Neural progenitor cell (in vitro differentiated cells): ENCODE measurements around the gene HCST. TPM values are rescaled to one million over a fixed set of nuclear protein-coding genes. Genes with fewer than 3 reads are reported as not detected.
"Not testable (repeated sequence)": the region's sequence is repeated elsewhere in the genome, so short reads cannot be mapped to it uniquely, and the experiment has no call there.

Source experiments
- DNase-seq: peaks from one replicate; pipeline ENCODE4 v3.0.0-alpha.2; 2016; ENCODE audit warnings: low spot score
- H2AFZ ChIP-seq: fragments of 200-600 bp; sonication (generic); replicated peaks from 2 replicates; pipeline ENCODE4 v1.6.1; 2016; ENCODE audit warnings: antibody characterized with exemption
- H3F3A ChIP-seq: fragments of 200-600 bp; sonication (generic); 2 replicates; pipeline ENCODE4 v1.6.1; 2016; ENCODE audit warnings: antibody characterized with exemption, low read depth
- H3K27ac ChIP-seq: fragments of 200-600 bp; sonication (generic); 2 replicates; pipeline ENCODE4 v1.5.1; 2016; ENCODE audit warnings: mild to moderate bottlenecking
- H3K27me3 ChIP-seq: fragments of 200-600 bp; sonication (generic); 2 replicates; pipeline ENCODE4 v1.6.1; 2016; ENCODE audit warnings: mild to moderate bottlenecking, moderate library complexity
- H3K36me3 ChIP-seq: fragments of 200-600 bp; sonication (generic); 2 replicates; pipeline ENCODE4 v1.5.1; 2016
- H3K4me1 ChIP-seq: fragments of 200-600 bp; sonication (generic); 2 replicates; pipeline ENCODE4 v1.6.1; 2016; ENCODE audit warnings: mixed run types
- H3K4me2 ChIP-seq: fragments of 200-600 bp; sonication (generic); 2 replicates; pipeline ENCODE4 v1.6.1; 2016
- H3K4me3 ChIP-seq: fragments of 200-600 bp; sonication (generic); 2 replicates; pipeline ENCODE4 v1.5.1; 2016
- H3K79me2 ChIP-seq: fragments of 200-600 bp; sonication (generic); 2 replicates; pipeline ENCODE4 v1.6.1; 2016; ENCODE audit warnings: low read depth
- H3K9ac ChIP-seq: fragments of 200-600 bp; sonication (generic); 2 replicates; pipeline ENCODE4 v1.6.1; 2016
- H3K9me3 ChIP-seq: fragments of 200-600 bp; sonication (generic); 2 replicates; pipeline ENCODE4 v1.5.1; 2016; ENCODE audit warnings: low read depth
- H4K20me1 ChIP-seq: fragments of 200-600 bp; sonication (generic); 2 replicates; pipeline ENCODE4 v1.6.1; 2016; ENCODE audit warnings: low read depth
- H3K27ac Mint-ChIP-seq: 3 replicates; pipeline ENCODE4 v1.8.0; 2021; ENCODE audit warnings: mixed read lengths
- H3K27me3 Mint-ChIP-seq: 2 replicates; pipeline ENCODE4 v1.8.0; 2022; ENCODE audit warnings: low read depth, mild to moderate bottlenecking, inconsistent platforms, moderate library complexity, mixed read lengths; ENCODE audit not compliant: insufficient read depth
- H3K36me3 Mint-ChIP-seq: 3 replicates; pipeline ENCODE4 v1.8.0; 2021; ENCODE audit warnings: mixed read lengths
- H3K4me1 Mint-ChIP-seq: 3 replicates; pipeline ENCODE4 v1.8.0; 2021; ENCODE audit warnings: mixed read lengths
- H3K4me3 Mint-ChIP-seq: 3 replicates; pipeline ENCODE4 v1.8.0; 2021; ENCODE audit warnings: mild to moderate bottlenecking, moderate library complexity, mixed read lengths
- H3K9me3 Mint-ChIP-seq: 3 replicates; pipeline ENCODE4 v1.8.0; 2020; ENCODE audit warnings: mixed read lengths
- EZH2 ChIP-seq: fragments of 200-600 bp; sonication (generic); IDR thresholded peaks from 2 replicates; pipeline ENCODE4 v1.6.1; 2017; ENCODE audit warnings: antibody characterized with exemption, mild to moderate bottlenecking, moderate library complexity
- EZH2phosphoT487 ChIP-seq: fragments of 200-600 bp; sonication (generic); IDR thresholded peaks from 2 replicates; pipeline ENCODE4 v1.6.1; 2017; ENCODE audit warnings: antibody characterized with exemption
- total RNA-seq: library from RNA; depleted of rRNA; stranded (reverse); fragments of >200 nt; gene quantifications from 2 replicates; pipeline ENCODE4 v1.2.3, GENCODE V29; 2015; ENCODE audit warnings: low replicate concordance
- TF ChIP-seq, protein P1 (sequence below): fragments of 200-600 bp; sonication (generic); IDR thresholded peaks from 2 replicates; pipeline ENCODE4 v1.5.1; 2017; ENCODE audit warnings: antibody characterized with exemption, mild to moderate bottlenecking

Gene HCST
- total RNA-seq, 1 donor from 2014 or later, result not detected

DNA sequence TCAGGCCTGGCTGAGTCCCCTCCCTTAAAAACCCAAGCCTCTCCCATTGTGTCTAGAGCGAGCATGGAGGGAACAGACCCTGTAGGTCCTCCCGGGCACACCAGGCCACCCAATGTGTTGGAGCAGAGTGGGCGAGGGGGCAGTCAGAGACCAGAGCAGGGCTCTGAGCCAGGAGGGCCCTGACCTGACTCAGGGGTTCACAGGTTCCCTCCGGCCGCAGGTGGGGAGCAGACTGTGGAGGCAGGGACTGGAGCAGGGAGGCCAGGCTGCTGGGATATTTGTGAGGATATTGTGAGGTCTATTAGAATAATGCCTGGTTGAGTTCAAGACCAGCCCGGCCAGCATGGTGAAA lies 7.3 kb downstream of the HCST start:
- Histone ChIP-seq H3K9me3 (no peaks in the 10 kb centered on the region), H3K4me2 (no peak overlapping the region), H3K27me3 (no peaks in the 10 kb centered on the region), H2AFZ (peak overlapping the region; percentile 77), H3K79me2 (no peaks in the 10 kb centered on the region), H3K9ac (no peak overlapping the region), H3K27ac (no peak overlapping the region), H3F3A (no peaks in the 10 kb centered on the region), H3K4me3 (no peak overlapping the region), H4K20me1 (no peaks in the 10 kb centered on the region), H3K36me3 (no peaks in the 10 kb centered on the region), H3K4me1 (peaks cover 6% of the 10 kb centered on the region)
- TF ChIP-seq EZH2phosphoT487, result no peak
- TF ChIP-seq, protein P1, sequence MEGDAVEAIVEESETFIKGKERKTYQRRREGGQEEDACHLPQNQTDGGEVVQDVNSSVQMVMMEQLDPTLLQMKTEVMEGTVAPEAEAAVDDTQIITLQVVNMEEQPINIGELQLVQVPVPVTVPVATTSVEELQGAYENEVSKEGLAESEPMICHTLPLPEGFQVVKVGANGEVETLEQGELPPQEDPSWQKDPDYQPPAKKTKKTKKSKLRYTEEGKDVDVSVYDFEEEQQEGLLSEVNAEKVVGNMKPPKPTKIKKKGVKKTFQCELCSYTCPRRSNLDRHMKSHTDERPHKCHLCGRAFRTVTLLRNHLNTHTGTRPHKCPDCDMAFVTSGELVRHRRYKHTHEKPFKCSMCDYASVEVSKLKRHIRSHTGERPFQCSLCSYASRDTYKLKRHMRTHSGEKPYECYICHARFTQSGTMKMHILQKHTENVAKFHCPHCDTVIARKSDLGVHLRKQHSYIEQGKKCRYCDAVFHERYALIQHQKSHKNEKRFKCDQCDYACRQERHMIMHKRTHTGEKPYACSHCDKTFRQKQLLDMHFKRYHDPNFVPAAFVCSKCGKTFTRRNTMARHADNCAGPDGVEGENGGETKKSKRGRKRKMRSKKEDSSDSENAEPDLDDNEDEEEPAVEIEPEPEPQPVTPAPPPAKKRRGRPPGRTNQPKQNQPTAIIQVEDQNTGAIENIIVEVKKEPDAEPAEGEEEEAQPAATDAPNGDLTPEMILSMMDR, result no peak
- TF ChIP-seq EZH2, result no peak
- H3K27me3 Mint-ChIP-seq, result peaks cover 15% of the 10 kb centered on the region
- H3K27ac Mint-ChIP-seq, result no peak overlapping the region
- H3K9me3 Mint-ChIP-seq, result no peaks in the 10 kb centered on the region
- H3K36me3 Mint-ChIP-seq, result no peaks in the 10 kb centered on the region
- peaks cover 21% of the 10 kb centered on the region for H3K4me1 Mint-ChIP-seq
- no peak overlapping the region for H3K4me3 Mint-ChIP-seq
- no peak for DNase-seq

DNA sequence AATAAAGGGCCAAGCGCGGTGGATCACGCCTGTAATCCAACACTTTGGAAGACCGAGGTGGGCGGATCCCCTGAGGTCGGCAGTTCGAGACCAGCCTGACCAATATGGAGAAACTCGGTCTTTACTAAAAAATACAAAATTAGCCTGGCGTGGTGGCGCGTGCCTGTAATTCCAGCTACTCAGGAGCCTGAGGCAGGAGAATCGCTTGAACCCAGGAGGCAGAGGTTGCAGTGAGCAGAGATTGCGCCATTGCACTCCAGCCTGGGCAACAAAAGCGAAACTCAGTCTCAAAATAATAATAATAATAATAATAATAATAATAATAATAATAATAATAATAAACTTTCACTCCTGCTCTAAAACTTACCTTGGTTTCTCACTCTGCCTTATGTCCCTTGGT lies 8.0 kb downstream of the HCST start:
- not testable (repeated sequence) for H3K9ac ChIP-seq, H3K9me3 ChIP-seq, H3K9me3 Mint-ChIP-seq, H3K36me3 Mint-ChIP-seq, H3K4me3 ChIP-seq, H3K36me3 ChIP-seq, H3K27ac Mint-ChIP-seq, H3K4me2 ChIP-seq, H3K27ac ChIP-seq, H2AFZ ChIP-seq, H3K4me3 Mint-ChIP-seq, H3K27me3 ChIP-seq, H3K79me2 ChIP-seq, DNase-seq, H4K20me1 ChIP-seq, H3F3A ChIP-seq, H3K4me1 ChIP-seq
- Mint-ChIP-seq H3K4me1 (peaks cover 16% of the 10 kb centered on the region), H3K27me3 (peaks cover 15% of the 10 kb centered on the region)

DNA sequence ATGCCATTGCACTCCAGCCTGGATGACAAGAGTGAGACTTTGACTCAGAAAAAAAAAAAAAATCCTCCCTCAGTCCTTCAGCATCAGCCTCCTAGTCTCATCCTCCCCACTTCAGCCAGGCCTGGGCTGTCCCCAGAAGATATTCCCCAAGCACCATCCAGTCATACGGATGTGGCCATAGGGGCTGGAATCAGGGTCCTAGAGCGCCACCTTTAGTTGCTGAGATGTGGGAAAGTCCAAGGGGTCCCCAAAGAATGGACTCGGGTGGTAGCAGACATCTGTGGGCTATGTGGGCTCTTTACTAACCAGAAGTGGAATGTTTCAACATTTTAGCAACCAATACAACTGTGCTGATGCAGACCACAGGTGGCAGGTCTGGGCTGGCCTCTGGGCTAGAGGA lies 8.8 kb downstream of the HCST start:
- H3F3A ChIP-seq, result no peaks in the 10 kb centered on the region
- no peaks in the 10 kb centered on the region for H4K20me1 ChIP-seq
- no peak overlapping the region for H3K4me3 ChIP-seq
- H3K4me1 ChIP-seq, result peaks cover 6% of the 10 kb centered on the region
- Mint-ChIP-seq H3K36me3 (no peaks in the 10 kb centered on the region), H3K9me3 (no peaks in the 10 kb centered on the region), H3K4me1 (peaks cover 16% of the 10 kb centered on the region), H3K4me3 (no peak overlapping the region), H3K27me3 (peaks cover 15% of the 10 kb centered on the region), H3K27ac (no peak overlapping the region)
- peak; percentile 55 for DNase-seq
- H3K4me2 ChIP-seq, result no peak overlapping the region
- no peaks in the 10 kb centered on the region for H3K27me3 ChIP-seq
- TF ChIP-seq, protein P1, result peak; percentile 47
- TF ChIP-seq EZH2 (no peak), EZH2phosphoT487 (no peak)
- no peak overlapping the region for H3K9ac ChIP-seq
- no peaks in the 10 kb centered on the region for H3K79me2 ChIP-seq
- H3K27ac ChIP-seq, result no peak overlapping the region
- H2AFZ ChIP-seq, result no peak overlapping the region
- no peaks in the 10 kb centered on the region for H3K36me3 ChIP-seq
- H3K9me3 ChIP-seq, result no peaks in the 10 kb centered on the region

DNA sequence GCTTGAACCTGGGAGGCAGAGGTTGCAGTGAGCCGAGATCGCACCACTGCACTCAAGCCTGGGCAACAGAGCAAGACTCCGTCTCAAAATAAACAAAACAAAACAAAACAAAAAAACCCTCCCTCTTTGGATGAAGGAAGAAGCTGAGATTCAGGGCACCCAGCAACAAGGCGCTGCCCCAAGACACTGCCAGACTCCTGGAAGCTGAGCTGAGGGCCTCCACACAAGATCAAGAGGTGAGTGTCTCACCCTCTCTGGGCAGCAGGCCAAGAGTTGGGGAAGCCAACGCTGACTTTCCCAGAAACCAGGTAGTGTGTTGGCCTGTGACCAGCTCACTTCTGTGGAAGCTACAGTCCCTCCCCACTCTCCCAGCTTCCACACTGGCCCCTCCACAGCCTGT lies 9.5 kb downstream of the HCST start:
- TF ChIP-seq EZH2phosphoT487 (no peak), EZH2 (no peak)
- TF ChIP-seq, protein P1, result no peak
- Histone ChIP-seq H3K9ac (no peak overlapping the region), H3K9me3 (no peaks in the 10 kb centered on the region), H3K27me3 (no peaks in the 10 kb centered on the region), H4K20me1 (no peaks in the 10 kb centered on the region), H3K27ac (no peak overlapping the region), H3K4me1 (peaks cover 6% of the 10 kb centered on the region), H3K79me2 (no peaks in the 10 kb centered on the region), H3K4me3 (no peak overlapping the region), H2AFZ (no peak overlapping the region), H3K36me3 (no peaks in the 10 kb centered on the region), H3K4me2 (no peak overlapping the region), H3F3A (no peaks in the 10 kb centered on the region)
- Mint-ChIP-seq H3K27ac (no peak overlapping the region), H3K36me3 (no peaks in the 10 kb centered on the region), H3K4me1 (peaks cover 16% of the 10 kb centered on the region), H3K4me3 (no peak overlapping the region), H3K27me3 (peaks cover 15% of the 10 kb centered on the region), H3K9me3 (no peaks in the 10 kb centered on the region)
- DNase-seq, result no peak
